NCI-H1417 treated with DMSO at 0.1 percent for 48 hours (cell line): ENCODE data around the gene FXYD4.
"Not testable (repeated sequence)": the region's sequence is repeated elsewhere in the genome, so short reads cannot be mapped to it uniquely, and the experiment has no call there.

Experiments
- DNase-seq: peaks from one replicate; lab custom pipeline; 2025; lab: John Stamatoyannopoulos, UW

Gene FXYD4

DNA sequence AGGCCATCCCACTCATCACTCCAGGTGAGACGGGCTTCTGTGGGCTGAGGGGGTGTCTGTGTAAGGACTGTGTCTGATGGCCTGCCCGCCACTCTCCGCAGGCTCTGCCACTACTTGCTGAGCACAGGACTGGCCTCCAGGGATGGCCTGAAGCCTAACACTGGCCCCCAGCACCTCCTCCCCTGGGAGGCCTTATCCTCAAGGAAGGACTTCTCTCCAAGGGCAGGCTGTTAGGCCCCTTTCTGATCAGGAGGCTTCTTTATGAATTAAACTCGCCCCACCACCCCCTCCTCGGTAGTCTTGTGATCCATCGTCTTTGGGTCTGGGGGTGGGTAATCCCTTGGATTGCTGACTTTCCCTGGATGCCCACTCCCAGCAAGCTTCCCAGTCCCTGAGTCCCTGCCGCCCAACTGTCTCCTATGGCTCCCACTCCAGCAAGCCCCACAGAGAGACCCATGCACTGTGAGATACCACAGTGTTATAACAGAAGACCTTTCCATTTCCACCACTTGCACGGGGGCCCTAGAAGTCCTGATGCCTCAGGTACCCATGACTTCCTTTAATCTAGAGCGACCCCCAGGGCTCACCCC is 4.7 kb downstream of the FXYD4 start:
- no peak for DNase-seq

DNA sequence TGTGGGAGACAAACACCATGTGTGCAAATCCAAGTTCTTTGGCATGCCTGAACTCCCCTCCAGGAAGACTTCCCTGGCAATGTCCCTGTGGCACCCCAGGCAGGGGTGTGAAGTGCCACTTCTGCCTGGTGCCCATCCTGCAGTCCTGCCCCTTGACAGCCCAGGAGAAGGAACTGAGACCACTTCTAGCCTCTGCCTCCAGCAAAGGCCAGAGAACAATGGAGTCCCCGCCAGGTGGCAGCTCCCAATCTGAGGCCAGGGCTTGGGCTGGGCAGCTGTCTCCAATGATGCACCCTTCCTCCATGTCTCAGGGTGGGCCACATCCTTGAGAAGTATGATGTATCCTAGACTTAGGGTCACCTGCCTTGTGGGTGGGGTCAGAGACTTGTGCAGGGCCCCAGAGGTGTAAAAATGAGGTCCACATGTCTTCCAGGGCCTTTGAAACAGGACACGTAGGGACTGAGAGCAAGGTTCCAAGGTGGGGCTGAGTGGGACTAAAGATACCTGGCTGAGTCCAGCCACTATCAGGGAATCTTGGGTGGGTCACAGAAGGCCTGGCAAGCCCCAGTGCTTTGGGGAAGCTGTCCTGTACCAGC is 5.5 kb downstream of the FXYD4 start:
- no peak for DNase-seq

DNA sequence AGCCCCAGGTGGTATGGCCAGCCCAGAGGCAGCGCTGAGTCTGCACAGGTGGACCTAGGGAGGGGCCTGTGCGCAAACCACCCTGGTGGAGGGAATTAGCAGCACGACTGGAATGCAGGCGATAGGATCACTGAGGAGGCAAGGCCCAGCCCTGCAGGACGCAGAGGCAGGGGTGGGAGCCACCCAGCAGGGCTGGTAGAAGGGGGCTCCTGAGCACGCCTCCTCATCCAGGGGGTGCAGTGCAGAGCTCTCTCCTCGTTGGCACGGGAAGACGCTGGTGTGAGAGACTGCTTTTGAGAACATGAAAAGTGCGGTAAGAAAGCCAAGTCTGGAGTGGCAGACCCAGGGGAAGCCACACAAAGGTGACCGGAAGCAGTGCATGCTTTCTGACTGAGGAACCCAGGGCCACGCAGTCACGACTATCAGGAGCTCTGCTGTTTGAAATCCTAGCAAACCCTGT is 6.0 kb downstream of the FXYD4 start:
- DNase-seq = no peak

- DNase-seq = no peak
These were observed 9.3 kb downstream of the FXYD4 start for GRCh38 chr10:43380610-43381222.

GRCh38 chr10:43383204-43383971 is 12.0 kb downstream of the FXYD4 start:
- DNase-seq = no peak

GRCh38 chr10:43384252-43385221 is 13.1 kb downstream of the FXYD4 start:
- DNase-seq = no peak

DNA sequence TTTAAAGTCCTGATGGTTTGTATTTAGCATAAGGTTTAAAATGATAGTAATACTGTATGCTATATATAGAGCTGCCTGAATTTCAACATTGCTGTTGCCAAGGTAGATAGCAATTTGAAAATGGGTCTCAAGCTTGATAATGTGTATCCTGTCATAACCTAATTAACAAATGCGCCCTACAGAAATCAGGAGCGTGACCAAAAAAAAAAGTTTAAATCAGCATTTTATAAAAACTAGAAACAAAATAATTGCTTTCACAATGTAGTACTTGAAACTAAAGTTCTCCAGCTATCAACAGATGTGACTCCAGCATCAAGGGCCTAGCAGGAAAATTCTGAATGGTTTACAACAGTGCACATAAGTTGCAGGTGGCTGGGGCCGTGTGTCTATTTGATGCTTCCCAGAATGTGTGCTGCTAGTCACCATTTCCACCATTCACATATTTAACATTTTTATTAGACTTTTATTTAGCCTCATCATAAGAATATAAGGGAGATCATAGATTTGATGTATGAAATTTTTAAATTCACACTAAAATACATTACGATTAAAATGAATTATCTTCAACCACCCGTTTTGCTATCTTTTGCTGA is 14.1 kb downstream of the FXYD4 start:
- no peak for DNase-seq

DNA sequence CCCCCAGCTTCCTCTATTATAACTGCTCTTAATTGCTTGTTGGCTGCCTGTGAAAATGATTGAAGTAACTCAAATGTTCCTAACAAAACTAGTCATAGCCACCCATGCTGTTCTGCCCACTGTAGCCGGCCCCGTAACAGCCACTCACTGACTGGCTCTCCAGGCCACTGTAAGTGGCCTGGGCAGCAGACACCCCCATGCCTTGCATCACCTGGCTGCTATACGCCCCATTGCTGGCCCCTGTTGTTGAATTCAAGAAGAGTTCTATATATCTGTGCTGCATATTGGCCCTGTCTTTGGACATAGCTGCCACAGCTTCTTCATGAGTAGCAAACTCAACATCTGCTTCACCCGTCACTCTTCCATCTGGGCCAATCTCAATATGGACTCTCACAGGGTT is 15.1 kb downstream of the FXYD4 start:
- DNase-seq = no peak

DNA sequence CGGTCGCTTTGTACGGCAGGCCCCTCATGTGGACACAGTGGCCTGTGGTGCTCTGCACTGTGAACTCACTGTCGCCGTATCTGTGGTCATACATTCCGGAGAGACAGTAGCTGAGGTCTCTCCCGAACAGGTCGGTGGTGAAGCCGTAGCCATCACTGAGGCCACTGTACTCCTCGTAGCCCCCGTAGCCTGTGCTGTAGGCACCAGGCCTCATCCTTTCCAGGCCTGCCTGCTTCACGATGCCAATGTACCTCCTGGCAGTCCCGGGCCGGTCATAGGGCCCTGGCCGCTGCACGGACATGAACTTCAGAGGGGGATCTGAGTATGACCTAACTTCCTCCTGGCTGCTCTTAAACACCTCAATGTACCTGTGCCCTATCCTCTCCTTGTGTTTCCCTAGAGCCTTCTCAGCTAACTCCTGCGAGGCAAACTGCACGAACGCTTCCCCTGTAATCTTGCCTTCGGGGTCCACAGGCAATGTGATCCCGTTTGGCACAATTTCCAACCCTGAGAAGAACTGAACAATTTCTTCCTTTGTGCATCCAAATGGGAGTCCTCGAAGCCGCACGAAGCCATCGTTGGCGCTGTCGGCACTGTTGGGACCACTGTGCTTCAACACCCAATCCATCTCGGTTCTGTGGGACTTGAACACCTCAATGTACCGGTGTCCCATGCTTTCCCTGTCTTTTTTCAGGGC is 15.7 kb downstream of the FXYD4 start:
- no peak for DNase-seq

- DNase-seq = no peak
These were observed 16.2 kb downstream of the FXYD4 start for GRCh38 chr10:43387678-43388032.

DNA sequence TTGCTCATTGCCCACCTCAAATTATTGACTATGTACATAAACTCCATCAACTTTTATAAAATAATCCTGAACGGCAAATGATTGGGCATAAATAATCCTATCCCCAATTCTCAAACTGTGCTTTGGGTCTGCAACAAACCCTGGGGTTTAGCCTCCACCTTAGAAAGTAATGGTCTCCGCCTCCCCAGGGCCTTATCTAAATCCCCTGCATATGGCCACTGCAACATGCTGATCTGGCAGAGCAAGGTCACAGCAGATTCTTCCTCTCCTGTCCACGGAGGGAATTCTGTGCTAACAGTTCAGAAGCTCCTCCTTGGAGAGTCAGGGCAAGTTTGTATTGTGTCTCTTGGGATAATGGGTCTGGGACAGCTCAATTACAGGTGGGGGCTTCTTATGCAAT is 18.4 kb downstream of the FXYD4 start:
- no peak for DNase-seq

DNA sequence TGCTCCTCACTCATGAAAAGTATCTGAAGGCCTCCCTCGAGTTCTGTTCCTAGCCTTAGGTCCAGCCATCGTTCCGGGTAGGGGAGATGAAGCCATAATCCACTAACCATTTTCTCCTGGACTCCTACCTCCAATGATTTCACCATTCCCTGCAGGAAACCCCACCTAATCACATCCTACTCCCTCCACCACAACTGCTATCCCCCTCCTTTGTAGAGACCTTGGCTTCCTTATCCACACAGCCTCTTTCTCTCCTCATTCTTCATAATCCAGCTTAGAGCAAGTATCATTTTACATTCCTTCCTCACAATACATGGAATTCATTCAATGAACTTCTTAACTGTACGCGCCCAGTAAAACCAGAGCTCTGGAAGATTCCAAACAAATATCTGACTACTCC is 18.9 kb downstream of the FXYD4 start:
- DNase-seq = no peak

DNA sequence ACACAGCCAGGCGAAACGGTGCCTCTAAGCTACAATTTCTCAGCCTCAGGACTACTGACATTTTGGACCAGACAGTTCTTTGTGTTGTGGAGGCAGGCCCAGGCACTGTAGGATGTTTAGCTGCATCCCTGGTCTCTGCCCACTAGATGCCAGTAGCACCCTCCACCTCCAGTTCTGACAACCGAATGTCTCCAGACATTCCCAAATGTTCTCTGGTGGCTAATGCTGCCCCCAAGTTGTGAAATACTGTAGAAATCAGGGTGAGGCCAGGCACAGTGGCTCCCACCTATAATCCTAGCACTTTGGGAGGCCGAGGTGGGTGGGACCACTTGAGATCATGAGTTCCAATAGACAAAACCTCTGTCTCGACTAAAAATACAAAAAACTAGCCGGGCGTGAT is 19.3 kb downstream of the FXYD4 start:
- no peak for DNase-seq

DNA sequence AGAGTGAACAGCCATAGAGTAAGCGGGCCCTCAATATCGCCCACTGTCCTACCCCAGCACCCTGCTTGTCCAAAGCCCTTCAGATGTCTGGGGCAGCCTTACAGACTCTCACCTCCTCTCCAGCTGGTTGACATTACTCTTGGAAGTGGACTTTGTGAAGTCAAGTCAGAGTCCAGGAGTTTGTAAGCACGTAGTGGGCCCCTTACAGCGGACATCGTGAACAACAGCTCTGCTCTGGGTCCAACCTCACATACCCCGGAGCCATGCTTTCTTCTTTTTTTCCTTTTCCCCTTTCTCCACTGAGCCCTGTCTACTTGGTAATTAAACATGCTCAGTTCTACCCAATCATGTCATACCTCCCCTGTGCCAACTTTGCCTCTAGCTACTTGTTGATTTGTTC is 20.1 kb downstream of the FXYD4 start:
- no peak for DNase-seq

DNA sequence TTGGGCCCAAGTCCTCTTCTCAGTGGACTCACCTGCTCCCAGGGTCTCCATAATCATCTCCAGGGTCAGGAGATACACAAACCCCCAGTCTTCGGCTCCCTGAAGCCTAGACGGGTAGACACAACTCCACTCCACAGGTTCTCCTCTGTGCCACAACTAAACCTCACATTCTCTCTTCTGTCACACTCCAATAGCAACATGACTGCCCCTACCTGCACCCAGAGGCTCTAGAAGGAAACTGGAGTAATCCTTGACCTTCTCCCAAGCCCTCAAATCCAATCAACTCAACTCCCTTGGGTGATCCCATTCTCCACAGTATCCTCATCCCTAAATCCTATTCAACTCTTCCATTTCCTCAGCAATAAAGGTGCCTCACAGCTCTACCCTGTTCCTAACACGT is 21.3 kb downstream of the FXYD4 start:
- no peak for DNase-seq

DNA sequence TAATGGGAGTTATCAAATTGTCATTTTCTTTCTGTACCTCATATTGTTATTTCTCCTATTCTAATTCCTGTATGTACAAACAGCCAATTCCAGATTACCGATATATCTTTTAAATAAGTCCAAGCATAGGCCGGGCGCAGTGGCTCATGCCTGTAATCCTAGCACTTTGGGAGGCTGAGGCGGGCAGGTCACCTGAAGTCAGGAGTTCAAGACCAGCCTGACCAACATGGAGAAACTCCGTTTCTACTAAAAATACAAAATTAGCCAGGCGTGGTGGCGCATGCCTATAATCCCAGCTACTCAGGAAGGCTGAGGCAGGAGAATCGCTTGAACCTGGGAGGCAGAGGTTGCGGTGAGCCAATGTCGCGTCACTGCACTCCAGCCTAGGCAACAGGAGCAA is 21.8 kb downstream of the FXYD4 start:
- not testable (repeated sequence) for DNase-seq

DNA sequence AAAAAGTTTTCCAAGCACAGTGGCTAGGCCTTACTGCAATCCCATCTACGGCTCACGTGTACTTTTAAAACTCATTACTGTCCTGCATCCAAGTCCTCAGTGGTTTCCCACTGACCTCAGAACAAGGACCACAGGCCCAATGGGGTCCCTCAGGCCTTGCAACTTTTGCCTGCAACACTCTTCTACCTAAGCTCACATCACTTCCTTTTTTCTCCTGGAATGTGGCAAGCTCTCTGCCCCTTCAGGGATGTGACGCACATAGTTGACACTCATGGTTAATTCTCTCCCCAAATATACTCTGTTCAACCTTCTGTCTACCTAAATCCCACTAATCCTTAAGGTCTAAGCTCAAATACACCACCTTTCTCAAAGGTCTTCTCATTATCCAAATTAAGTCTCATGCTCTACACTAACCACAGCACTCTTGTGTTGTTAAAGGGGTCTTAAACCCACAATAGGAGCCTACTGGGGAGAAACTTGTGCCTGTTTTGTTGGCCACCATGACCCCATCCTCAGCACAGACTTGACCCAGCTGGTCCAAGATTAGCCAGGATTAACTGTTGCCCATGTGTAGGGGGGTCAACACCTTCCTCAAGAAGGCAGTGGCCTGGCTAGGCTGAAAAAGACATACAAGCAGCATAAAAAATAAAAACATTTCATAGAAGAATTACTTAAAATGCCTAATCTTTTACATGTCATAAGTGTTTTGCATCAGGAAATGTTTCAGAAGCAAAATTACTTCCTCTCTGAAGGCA is 22.3 kb downstream of the FXYD4 start:
- DNase-seq = no peak

DNA sequence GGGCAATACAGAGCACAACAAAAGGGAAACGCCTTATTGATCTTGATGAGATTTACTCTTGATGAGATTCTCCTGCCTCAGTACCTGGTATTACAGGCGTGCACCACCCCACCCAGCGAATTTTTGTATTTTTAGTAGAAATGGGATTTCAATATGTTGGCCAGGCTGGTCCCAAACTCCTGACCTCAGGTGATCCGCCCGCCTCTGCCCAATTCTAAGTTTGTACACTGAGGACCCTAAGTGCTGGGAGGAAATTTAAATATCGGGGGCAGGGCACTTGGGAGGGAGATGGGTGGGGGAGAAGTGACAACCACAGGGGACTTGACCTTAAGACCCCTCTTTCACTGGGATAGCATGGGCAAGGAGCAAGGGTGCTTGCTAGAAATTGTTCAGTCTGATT is 23.4 kb downstream of the FXYD4 start:
- no peak for DNase-seq

DNA sequence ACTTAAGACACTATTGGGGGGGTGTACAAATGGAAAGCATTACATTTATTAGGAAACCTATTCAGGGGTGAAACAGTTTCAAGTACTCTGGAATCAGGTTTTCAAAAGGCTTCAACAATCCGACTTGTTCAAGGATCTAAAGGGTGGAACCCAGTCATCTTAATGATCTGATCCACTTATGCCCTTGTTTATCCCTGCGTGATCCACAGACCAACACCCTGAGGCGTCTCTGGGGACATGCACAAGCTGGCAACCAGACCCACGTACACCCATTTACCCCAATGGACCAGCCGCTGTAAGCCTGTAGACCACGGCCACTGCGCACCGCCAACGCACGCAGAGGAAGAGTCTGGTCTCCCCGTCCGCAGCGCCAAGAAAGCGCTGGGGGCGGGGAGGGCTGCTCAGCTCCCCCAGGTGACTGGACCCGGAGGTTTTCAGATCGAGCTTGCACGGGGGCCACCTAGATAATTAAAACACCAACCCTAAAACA is 24.2 kb downstream of the FXYD4 start:
- DNase-seq = no peak
